ENCODE results near the gene TLE3. TPM values are rescaled to one million over a fixed set of nuclear protein-coding genes. Genes with fewer than 3 reads are reported as not detected.

The TLE3 gene
- total and polyA plus RNA-seq, 8 donors: 12.5 to 37.2 (median 18.9) TPM

- Histone ChIP-seq H3K9me3 (no peaks in the 10 kb centered on the region), H3K4me1 (no peaks in the 10 kb centered on the region), H3K4me3 (no peak overlapping the region), H3K27me3 (no peaks in the 10 kb centered on the region), H3K27ac (no peak overlapping the region), H3K36me3 (peaks cover 10 to 75% (median 54%) of the 10 kb centered on the region in 3 donors)
- ATAC-seq: no peak
- intact Hi-C loops (cut with DNase I): no loop called here
- WGBS, 2 donors: 87 to 88% methylated on average over 15 of the region's 15 CpGs
- TF ChIP-seq CTCF (IDR thresholded peaks at IDR 0.05): no peak
- no peak for FAIRE-seq
- peak in 2 of 6 donors; percentile 34 to 48 for DNase-seq
Measured at GRCh38 chr15:70053001-70053715, 44.6 kb downstream of the TLE3 start.

GRCh38 chr15:70051948-70052633 lies 45.6 kb downstream of the TLE3 start:
- WGBS, 2 donors: 90 to 92% methylated on average over 9 of the region's 9 CpGs
- FAIRE-seq: no peak

GRCh38 chr15:70050970-70051369 lies 46.7 kb downstream of the TLE3 start:
- no peak for TF ChIP-seq CTCF (IDR thresholded peaks at IDR 0.05)
- no peak overlapping the region for H3K27ac ChIP-seq
- peak in 1 of 6 donors; percentile 38 for DNase-seq
- intact Hi-C loops (cut with DNase I): no loop called here
- H3K36me3 ChIP-seq: peaks cover 10 to 57% (median 43%) of the 10 kb centered on the region in 3 donors
- FAIRE-seq: no peak
- H3K27me3 ChIP-seq: no peaks in the 10 kb centered on the region
- H3K9me3 ChIP-seq: no peaks in the 10 kb centered on the region
- ATAC-seq: no peak
- H3K4me3 ChIP-seq: no peak overlapping the region
- no peaks in the 10 kb centered on the region for H3K4me1 ChIP-seq
- 94 to 95% methylated on average over 7 of the region's 7 CpGs for WGBS, 2 donors

More at GRCh38 chr15:70051948-70052633, 45.6 kb downstream of the TLE3 start:
- Histone ChIP-seq H3K36me3 (peaks cover 10 to 64% (median 45%) of the 10 kb centered on the region in 3 donors), H3K4me3 (no peak overlapping the region), H3K27me3 (no peaks in the 10 kb centered on the region), H3K4me1 (no peaks in the 10 kb centered on the region), H3K27ac (no peak overlapping the region), H3K9me3 (no peaks in the 10 kb centered on the region)
- DNase-seq: peak in 2 of 6 donors; percentile 33 to 39
- intact Hi-C loops (cut with DNase I): no loop called here
- ATAC-seq: no peak
- no peak for TF ChIP-seq CTCF (IDR thresholded peaks at IDR 0.05)

GRCh38 chr15:70050441-70050840 lies 47.3 kb downstream of the TLE3 start:
- ATAC-seq (no peak), FAIRE-seq (no peak), DNase-seq (peak in 1 of 6 donors; percentile 18)
- Histone ChIP-seq H3K27me3 (no peaks in the 10 kb centered on the region), H3K4me1 (no peaks in the 10 kb centered on the region), H3K36me3 (peaks cover 10 to 55% (median 43%) of the 10 kb centered on the region in 3 donors), H3K9me3 (no peaks in the 10 kb centered on the region), H3K4me3 (no peak overlapping the region), H3K27ac (no peak overlapping the region)
- intact Hi-C loops (cut with DNase I): no loop called here
- WGBS, 2 donors: 93 to 94% methylated on average over 9 of the region's 9 CpGs
- TF ChIP-seq CTCF (IDR thresholded peaks at IDR 0.05): no peak
